ENCODE measurements around the gene BLOC1S4.

The BLOC1S4 gene

GRCh38 chr4:6764976-6765620 is 49.1 kb downstream of the BLOC1S4 start:
- Histone ChIP-seq H3K36me3 (ENCODE audit: control insufficient read depth in 1 of 2, insufficient read depth in 2 of 2, low read length in 2 of 2) (no peaks in the 10 kb centered on the region), H3K4me1 (ENCODE audit: control insufficient read depth in 1 of 2, insufficient read depth in 2 of 2, low read length in 2 of 2) (peaks cover 37 to 43% of the 10 kb centered on the region in 2 donors), H3K4me3 (ENCODE audit: low read depth in 1 of 2, low read length in 2 of 2) (no peak overlapping the region), H3K9me3 (ENCODE audit: control insufficient read depth in 1 of 2, low read length in 2 of 2) (no peaks in the 10 kb centered on the region), H3K27ac (ENCODE audit: low read depth, low read length) (no peak overlapping the region), H3K27me3 (ENCODE audit: control insufficient read depth in 1 of 2, insufficient read depth in 2 of 2, low read length in 2 of 2) (no peaks in the 10 kb centered on the region), H3K9ac (ENCODE audit: low read depth in 1 of 2, low read length in 2 of 2) (no peak overlapping the region)

GRCh38 chr4:6765703-6766102 is 49.7 kb downstream of the BLOC1S4 start:
- Histone ChIP-seq H3K27me3 (ENCODE audit: control insufficient read depth in 1 of 2, insufficient read depth in 2 of 2, low read length in 2 of 2) (no peaks in the 10 kb centered on the region), H3K9me3 (ENCODE audit: control insufficient read depth in 1 of 2, low read length in 2 of 2) (no peaks in the 10 kb centered on the region), H3K9ac (ENCODE audit: low read depth in 1 of 2, low read length in 2 of 2) (no peak overlapping the region), H3K36me3 (ENCODE audit: control insufficient read depth in 1 of 2, insufficient read depth in 2 of 2, low read length in 2 of 2) (no peaks in the 10 kb centered on the region), H3K27ac (ENCODE audit: low read depth, low read length) (no peak overlapping the region), H3K4me1 (ENCODE audit: control insufficient read depth in 1 of 2, insufficient read depth in 2 of 2, low read length in 2 of 2) (peaks cover 43 to 46% of the 10 kb centered on the region in 2 donors), H3K4me3 (ENCODE audit: low read depth in 1 of 2, low read length in 2 of 2) (no peak overlapping the region)
